ENCODE data around the gene RHO. TPM values are rescaled to one million over a fixed set of nuclear protein-coding genes. Genes with fewer than 3 reads are reported as not detected.

The RHO gene
- total RNA-seq, 1 experiment from 2014 or later, result not detected

GRCh38 chr3:129532261-129532660 lies 3.8 kb downstream of the RHO start:
- BruUV-seq (replicated peaks), result no TSS peak
- Histone ChIP-seq H3K27ac (ENCODE audit: low read depth, low read length) (no peak overlapping the region), H3K4me2 (ENCODE audit: low read length) (no peak overlapping the region), H3K9me2 (ENCODE audit: insufficient read depth) (no peaks in the 10 kb centered on the region), H2AFZ (ENCODE audit: low read depth, low read length, poor library complexity, severe bottlenecking) (no peak overlapping the region), H3K27me3 (ENCODE audit: insufficient read depth, low read length) (no peaks in the 10 kb centered on the region), H3K4me3 (replicated peaks in 1 of 2; ENCODE audit: low read depth in 1 of 2, low read length in 2 of 2) (no peak overlapping the region), H3K79me2 (ENCODE audit: insufficient read depth, low read length) (no peaks in the 10 kb centered on the region), H3K36me3 (ENCODE audit: control insufficient read depth in 1 of 2, insufficient read depth in 2 of 2, low read length in 2 of 2) (no peaks in the 10 kb centered on the region), H3K9me3 (ENCODE audit: control insufficient read depth in 1 of 2, insufficient read depth in 1 of 2, low read depth in 1 of 2, low read length in 2 of 2) (no peaks in the 10 kb centered on the region), H3K9ac (ENCODE audit: low read length) (no peak overlapping the region), H3K4me1 (ENCODE audit: control insufficient read depth in 1 of 2, insufficient read depth in 2 of 2, low read length in 2 of 2) (peaks cover 0 to 4% of the 10 kb centered on the region in 2 experiments; a peak in 1 of 4 replicates), H4K20me1 (ENCODE audit: insufficient read depth) (no peaks in the 10 kb centered on the region)
- intact Hi-C loops (cut with micrococcal nuclease), result no loop called here
- RAD21 ChIA-PET (ENCODE audit: low non-redundant PET in 1 of 2, low total read pairs in 2 of 2, uncharacterized antibody in 2 of 2, unreplicated experiment in 2 of 2), result no interaction called here
- TF ChIP-seq TCF7L2 (IDR thresholded peaks at IDR 0.05; ENCODE audit: borderline replicate concordance, extremely low read depth, insufficient read depth, insufficient read length) (no peak), ELF1 (IDR thresholded peaks at IDR 0.05; ENCODE audit: borderline replicate concordance, low read depth) (no peak), YY1 (IDR thresholded peaks at IDR 0.05; ENCODE audit: extremely low read depth, insufficient replicate concordance, low read depth, low read length) (no peak), CEBPB (IDR thresholded peaks at IDR 0.05; ENCODE audit: low read depth) (no peak), EZH2phosphoT487 (IDR thresholded peaks at IDR 0.05; ENCODE audit: borderline replicate concordance) (no peak), ATF3 (IDR thresholded peaks at IDR 0.05) (no peak), JUND (IDR thresholded peaks at IDR 0.05) (no peak), FOSL1 (IDR thresholded peaks at IDR 0.05; ENCODE audit: low read depth) (no peak), CBX3 (IDR thresholded peaks at IDR 0.05; ENCODE audit: low read depth) (no peak), EGR1 (IDR thresholded peaks at IDR 0.05; ENCODE audit: low read depth) (no peak), POLR2AphosphoS5 (IDR thresholded peaks at IDR 0.05; ENCODE audit: low read depth, low read length) (no peak), ZFX (IDR thresholded peaks at IDR 0.05) (no peak), EZH2 (IDR thresholded peaks at IDR 0.05) (no peak), SIN3A (IDR thresholded peaks at IDR 0.05; ENCODE audit: low read depth) (no peak)
- TF ChIP-seq, protein P1, sequence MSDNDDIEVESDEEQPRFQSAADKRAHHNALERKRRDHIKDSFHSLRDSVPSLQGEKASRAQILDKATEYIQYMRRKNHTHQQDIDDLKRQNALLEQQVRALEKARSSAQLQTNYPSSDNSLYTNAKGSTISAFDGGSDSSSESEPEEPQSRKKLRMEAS (IDR thresholded peaks at IDR 0.05), result no peak
- TF ChIP-seq, protein P2, sequence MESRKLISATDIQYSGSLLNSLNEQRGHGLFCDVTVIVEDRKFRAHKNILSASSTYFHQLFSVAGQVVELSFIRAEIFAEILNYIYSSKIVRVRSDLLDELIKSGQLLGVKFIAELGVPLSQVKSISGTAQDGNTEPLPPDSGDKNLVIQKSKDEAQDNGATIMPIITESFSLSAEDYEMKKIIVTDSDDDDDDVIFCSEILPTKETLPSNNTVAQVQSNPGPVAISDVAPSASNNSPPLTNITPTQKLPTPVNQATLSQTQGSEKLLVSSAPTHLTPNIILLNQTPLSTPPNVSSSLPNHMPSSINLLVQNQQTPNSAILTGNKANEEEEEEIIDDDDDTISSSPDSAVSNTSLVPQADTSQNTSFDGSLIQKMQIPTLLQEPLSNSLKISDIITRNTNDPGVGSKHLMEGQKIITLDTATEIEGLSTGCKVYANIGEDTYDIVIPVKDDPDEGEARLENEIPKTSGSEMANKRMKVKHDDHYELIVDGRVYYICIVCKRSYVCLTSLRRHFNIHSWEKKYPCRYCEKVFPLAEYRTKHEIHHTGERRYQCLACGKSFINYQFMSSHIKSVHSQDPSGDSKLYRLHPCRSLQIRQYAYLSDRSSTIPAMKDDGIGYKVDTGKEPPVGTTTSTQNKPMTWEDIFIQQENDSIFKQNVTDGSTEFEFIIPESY (IDR thresholded peaks at IDR 0.05; ENCODE audit: extremely low read depth, insufficient replicate concordance, low read length), result no peak
- CTCF ChIA-PET, result no interaction called here
- POLR2A ChIA-PET, result no interaction called here
- no peak for DNase-seq (ENCODE audit: low read depth, low spot score)
- ATAC-seq, result no peak

Measured in HCT116 (cell line).